HG03442 (cell line): ENCODE measurements around the gene SELENOO.

Experiments
- ATAC-seq: cut with Tn5 transposase; IDR thresholded peaks from one replicate; pipeline ENCODE4 v1.9.1; 2021; ENCODE audit warnings: mild to moderate bottlenecking, moderate library complexity; ENCODE audit not compliant: unreplicated experiment

The SELENOO gene

DNA sequence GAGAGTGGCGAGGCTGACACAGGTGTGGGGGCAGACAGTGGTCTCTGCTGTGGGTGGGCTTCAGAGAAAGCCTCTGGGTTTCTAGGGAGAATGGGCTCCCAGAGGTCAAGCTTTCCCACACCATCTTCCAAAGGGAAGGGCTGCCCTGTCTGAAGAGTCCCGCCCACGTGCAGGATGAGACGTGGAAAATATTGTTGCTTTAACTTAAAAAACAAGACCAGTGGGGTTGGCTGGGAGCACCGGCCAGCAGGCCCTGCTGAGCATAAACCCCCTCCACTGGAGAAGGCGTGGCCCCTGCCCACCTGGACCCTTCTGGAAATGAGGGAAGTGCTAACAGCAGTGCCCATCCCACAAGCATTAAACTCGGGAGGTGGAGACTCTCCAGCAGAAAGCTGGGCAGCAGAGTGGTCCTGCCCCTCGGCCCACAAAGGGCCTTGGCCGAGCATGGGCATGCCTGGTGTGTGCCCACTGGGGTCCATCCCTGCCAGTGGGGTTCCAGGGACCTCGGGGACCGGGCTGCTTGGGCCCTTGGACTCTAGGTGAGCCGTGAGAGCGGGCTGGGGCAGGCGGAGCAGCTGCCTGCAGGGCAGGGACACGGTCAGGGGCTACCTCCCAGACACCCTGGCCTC, 15.4 kb downstream of the SELENOO start:
- ATAC-seq, result no peak

DNA sequence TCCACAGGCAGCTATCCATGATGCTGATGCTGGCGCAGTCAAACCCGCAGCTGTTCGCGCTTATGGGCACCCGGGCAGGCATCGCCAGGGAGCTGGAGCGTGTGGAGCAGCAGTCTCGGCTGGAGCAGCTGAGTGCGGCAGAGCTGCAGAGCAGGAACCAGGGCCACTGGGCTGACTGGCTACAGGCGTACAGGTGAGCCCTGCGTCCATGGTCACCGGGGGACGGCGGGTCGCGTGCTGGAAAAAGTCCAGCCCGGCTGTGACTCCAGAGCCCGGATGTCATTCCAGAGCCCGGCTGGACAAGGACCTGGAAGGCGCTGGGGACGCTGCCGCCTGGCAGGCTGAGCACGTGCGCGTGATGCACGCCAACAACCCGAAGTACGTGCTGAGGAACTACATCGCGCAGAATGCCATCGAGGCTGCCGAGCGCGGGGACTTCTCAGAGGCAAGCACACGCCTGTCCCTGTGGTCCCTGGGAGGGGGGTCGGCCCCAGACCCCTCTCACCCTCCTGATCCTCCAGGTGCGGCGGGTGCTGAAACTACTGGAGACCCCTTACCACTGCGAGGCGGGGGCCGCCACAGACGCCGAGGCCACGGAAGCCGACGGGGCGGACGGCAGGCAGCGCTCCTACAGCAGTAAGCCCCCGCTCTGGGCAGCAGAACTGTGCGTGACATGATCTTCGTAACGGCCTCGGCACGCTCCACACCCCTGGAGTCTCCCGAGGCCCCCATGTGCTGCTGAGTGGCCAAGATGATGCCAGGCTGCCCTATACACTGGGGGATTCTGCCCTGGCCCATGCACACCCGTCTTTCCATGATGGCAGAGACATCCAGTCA, 16.1 kb downstream of the SELENOO start:
- ATAC-seq, result no peak

DNA sequence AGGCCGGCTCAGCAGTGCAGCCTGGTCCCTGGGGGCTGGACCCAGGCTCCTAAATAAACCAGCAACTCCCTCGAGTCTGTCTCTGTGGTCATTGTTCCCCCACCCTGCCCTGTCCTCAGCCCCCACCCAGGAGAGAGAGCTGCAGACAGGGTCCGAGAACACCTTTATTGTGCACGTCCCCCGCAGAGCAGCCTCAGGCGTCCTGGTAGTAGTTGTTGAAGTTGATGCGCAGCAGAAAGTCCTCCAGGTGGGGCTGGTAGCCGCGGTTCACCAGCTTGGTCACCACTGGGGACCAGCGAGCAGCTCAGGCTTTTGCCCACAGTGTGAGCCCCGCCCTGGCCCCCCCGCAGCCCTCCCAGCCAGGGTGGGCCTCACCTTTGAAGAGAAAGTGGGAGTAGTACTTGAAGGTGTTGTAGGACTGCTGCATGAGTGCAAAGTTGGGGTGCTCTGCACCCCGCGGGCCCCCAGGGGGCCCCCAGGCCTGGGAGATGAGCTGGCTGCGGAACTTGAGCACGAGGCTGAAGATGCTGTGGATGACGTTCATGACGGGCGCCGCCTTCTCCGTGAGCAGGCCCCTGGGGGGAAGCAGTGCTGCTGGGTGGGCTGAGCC, 16.8 kb downstream of the SELENOO start:
- ATAC-seq, result no peak

DNA sequence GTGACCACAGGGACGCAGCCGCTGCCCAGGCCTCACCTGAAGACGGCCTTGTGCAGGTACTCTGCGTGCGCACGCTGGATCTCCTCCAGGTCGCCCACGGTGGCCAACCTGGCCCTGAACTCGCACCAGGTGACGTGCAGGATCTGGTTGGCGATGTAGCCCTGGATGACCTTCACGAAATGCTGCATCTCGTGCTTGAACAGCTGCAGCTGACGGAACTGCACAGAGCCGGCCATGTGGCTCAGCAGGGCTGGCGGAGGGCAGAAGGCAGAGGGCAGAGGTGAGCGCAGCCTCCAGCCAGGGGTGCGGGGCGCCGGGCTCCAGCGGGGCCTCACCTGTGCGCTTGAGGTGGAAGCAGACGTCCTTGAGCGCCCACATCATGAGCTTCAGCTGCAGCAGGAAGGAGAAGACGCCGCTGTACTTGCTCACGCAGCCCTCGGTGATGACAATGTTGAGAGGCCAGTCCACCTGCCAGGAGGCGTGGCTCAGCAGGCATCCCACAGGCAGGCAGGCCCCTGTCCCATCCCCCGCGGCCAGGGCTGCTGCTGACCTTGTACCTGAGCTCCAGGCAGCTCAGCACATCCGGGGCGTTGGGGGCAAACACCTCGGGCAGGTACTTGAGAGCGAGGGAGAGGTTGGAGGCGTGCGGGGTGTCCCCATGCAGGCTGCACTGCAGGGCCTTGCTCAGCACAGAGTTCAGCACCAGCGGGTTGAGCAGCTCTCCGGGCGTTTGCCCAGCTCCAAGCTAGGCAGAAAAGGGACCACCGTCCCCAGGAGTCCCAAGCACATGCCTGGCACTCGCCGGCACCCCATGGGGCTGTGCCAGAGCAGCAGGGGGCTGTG, 17.6 kb downstream of the SELENOO start:
- ATAC-seq, result no peak

DNA sequence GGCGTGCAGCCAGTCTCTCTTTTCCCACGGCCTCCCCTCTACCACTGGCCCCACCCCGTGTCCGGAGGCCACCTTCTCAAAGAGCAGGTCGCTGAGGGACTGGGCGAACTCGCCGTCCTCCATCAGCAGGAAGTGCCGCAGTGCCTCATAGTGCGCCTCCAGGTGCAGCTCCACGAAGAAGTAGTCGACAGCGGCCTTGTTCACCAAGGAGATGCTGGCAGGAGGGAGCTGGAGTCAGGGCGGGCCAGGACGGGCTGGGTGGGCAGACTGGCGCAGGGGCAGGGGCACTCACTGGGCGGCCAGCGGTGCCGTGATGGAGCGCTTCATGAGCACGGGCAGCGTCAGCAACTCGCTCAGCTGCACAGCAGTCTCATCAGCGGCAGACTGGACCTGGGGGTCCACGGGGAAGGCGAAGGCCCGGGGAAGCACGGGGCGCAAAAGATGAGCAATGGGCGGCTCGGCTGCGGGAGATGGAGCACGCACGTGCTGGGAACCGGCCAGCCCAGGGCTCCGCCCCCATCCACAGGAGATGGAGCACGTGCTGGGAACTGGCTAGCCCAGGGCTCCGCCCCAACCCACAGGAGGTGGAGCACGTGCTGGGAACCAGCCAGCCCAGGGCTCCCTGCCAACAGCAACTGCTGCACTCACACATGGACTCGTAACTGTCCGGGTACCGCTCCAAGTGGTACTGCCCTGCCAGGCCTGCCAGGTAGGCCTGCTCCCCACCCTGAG, 18.4 kb downstream of the SELENOO start:
- ATAC-seq, result no peak

DNA sequence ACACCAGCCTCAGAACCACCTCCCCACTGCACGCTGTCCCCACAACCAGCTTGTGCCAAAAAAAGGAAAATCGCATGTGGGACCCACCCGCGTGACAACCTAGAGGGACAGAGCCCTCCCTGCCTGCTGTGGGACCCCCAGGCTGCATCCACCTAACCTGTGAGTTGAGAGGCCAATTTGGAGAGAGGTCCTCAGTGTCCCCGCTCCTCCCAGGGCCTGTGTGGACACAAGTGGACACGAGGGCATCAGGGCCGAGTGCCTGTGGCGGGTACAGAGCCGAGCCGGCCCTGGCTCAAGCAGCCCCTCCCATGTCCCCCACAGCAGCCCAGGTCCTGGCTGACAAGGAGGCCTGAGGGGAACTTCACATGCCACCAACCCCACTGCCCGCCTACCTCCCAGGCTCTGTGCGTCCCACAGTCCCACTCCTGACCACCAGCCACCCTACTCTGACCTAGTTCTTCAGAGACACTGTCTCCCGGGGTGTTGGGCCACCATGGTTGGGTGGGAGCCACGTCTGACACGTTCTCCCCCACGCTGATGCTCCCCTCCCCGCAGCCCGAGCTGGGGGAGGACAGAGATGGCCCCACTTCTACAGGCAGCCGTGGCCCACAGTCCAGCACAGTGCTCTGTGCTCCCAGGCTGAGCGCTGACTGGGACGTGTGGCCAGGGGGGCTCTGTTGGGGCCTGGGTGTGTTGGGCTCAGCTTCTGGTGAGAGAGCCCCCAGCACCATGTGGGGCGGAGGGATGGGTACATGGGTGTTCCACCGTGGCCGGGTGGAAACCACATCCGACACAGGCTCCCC, 19.2 kb downstream of the SELENOO start:
- no peak for ATAC-seq

DNA sequence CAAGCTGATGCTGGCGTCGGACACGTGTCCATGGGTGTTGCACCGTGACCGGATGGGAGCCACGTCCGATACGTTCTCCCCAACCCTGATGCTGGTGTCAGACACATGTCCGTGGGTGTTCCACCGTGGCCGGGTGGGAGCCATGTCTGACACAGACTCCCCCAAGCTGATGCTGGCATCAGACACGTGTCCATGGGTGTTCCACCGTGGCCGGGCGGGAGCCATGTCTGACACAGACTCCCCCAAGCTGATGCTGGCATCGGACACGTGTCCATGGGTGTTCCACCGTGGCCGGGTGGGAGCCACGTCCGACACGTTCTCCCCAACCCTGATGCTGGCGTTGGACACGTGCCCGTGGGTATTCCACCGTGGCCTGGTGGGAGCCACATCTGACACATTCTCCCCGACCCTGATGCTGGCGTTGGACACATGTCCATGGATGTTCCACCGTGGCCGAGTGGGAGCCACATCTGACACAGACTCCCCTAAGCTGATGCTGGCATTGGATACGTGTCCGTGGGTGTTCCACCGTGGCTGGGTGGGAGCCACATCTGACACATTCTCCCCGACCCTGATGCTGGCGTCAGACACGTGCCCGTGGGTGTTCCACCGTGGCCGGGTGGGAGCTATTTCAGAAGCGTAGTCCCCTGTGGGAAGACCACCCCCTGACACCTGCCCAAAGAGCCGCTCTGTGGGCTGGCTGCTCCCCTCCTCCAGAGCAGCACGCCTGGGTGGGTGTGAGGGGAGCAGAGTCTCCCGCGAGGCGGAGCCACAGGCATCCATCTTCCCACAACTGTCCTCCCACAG, 20.0 kb downstream of the SELENOO start:
- no peak for ATAC-seq

DNA sequence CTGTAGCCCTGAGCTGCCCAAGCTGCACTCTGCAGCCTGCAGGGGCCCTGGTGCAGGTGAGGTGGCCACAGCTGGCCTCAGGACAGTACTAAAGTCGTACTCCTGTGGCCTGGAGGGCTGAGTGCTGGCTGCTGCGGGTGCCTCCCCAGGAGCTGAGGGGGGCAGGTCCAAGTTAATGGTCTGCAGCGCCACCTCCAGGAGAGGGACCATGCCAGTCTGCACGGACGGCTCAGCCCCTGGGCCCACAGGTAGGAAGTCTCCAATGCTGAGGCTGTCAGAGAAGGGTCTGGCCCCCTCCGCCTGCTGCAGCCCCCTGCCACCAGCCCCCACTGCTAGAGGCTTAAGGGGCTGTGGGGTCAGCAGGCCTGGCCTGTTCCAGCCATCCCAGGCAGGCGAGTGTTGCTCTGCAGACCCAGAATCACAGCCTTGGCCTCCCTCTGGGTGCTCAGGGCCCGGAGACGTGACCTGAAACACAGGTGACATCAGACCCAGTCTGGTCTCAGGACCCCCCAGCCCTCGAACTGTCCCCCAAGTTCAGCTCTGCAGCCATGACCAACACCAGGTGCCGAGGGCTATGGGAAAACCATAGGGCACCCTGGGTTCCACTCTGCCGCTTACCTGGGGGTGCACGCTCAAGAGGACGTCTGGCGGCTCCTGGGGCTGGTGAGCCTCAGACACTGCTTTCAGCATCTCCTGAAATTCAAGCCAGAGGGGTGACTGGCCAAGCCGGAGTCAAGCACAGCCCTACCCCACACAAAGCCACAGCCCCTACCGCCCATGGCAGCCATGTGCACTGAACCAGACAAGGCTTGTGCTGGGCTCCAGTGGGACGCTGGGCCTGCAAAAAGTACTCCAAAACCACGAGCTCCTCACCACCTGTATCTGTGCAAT, 20.8 kb downstream of the SELENOO start:
- no peak for ATAC-seq

DNA sequence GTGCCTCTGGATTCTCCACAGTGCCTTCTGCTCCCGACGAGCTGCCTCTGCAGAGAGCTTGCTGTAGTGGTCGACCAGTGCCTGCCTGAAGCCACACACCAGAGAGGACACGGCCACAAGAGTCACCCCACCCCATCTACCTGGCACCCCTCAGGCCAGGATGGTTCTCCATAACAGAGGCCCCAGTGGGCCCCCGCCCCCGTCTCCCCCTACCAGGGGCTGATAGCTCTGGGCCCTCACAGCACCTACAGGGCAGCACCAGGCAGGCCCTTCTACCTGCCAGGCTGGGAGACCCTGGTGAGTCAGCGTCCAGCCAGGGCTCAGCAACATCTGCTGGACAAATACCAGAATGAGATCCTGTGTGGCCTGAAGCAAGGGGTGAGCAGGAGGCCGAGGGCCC, 21.7 kb downstream of the SELENOO start:
- no peak for ATAC-seq

DNA sequence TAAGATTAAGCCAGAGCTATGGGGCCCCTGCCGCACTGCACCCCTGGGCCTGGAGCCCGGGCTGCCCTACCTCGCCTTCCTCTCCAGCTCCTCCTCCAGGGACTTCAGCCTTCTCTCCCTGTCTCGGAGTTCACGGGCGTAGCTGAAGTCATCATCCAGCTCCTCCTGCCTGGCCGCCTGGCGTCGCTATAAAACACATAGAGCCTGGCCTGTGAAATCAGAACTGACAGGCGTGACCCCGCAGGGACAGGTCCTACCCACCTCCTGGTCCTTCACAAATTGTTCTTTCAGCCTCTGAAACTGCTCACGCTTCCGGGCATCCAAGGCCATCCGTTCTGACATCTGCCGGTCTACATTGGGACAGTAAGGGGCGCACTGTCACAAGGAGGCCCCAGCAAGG, 23.3 kb downstream of the SELENOO start:
- no peak for ATAC-seq

DNA sequence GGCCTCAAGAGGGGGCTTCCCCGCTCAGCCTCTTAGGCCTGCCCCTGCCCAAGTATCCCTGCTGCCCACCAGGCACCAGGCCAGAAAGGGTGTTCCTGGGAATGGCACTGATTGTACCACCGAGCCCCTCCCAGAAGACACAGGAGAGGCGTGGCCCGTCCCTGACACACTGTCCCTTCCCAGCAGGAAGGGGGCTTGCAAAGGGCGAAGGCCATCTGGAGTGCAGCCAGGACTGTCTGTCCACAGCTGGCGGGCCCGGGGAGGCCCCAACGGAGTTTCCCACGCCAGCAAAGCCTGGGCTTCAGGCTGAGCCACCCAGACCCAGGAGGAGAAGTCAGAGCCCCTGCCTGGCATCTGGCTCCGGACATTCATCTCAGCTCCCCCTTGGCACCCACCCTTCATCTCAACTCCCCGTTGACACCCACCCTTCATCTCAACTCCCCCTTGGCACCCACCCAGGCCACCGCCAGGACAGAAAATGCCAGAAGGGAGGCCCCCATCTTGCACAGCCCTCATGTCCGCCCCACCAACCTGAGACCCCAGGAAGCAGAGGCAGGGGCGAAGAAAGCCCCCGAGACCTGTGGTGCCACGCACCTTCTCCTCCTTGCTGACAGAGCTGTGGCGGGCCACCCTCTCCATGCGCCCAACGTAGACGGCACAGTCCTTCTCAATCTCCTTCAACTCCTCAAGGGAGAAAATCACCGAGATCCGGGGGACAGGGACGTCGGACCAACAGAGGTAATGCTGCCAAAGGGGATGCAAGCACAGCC, 24.6 kb downstream of the SELENOO start:
- ATAC-seq, result no peak

DNA sequence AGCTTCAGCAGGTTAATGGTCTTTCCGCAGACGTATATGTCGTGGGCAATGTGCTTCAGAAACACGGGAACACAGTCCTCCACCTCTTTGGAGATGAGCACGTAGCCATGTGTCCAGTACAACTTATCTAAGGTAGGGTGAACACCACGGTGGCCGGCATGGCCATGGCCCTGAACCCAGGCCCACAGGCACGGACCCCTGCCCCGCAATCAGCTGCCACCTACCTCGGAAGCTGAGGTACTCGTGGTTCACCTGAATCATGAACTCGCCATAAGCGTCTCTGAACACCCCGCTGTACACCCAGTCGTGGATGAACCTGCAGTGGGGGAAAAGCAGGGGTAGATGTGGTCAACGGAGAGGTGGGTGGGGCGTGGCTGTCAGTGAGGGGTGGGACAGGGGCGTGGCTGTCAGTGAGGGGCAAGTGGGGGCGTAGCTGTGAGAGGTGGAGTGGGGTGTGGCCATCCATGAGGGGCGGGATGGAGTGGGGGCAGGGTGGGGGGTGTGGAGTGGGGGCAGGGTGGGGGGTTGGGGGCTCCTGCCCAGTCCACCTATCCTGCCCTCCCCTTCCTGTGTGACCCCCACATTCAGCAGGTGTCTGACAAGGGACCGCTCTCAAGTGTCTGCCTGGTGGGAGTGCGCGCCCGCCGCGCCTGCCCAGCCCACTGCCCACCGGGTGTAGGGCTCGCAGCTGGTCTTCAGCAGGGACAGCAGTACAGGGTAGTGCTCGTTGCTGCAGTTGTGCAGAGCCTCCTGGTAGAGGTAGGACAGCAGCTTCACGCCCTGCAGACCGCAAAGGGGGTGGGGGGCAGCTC, 25.5 kb downstream of the SELENOO start:
- no peak for ATAC-seq

DNA sequence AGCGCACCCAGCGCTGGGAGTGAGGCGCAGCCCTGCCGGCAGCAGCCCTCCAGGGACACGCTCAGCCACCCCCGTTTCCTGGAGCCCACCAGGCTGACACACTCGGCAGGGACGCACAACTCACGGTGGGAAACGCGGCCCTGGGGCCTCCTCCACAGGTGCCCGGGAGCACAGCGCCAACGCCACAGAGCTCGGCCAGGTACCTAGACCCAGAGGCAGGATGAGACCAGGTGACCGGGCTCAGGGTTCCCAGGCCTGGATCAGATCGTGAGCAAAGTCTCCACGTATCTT, 26.0 kb downstream of the SELENOO start:
- no peak for ATAC-seq

DNA sequence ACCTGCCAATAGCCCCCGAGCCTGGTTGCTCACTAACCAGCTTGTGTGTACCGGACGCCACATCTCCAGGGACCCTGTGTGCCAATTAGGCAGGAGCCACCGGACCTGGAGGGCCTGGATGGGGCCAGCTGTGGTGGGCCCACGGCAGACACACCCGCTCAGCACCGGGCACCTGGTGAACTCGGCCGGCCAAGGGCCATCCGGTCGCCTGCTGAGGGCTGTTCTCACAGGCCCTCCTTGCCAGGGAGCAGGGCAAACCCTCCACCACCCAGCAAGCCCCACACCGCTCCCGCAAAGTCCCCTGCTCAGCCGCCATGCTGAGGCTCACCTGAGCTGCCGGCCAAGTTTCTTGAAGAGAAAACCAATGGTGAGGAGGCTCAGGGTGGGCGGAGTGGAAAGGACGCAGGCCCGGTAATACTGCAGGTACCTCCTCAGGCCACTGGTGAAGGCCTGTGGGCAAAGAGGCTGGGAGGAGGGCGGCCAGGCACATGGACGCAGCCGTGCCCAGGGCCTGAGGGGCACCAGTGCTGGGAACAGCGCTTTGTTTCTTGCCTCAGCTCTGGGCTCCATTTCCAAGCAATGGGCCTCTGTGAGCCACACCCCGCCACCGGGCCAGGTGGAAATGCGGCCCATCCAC, 26.9 kb downstream of the SELENOO start:
- ATAC-seq, result no peak

DNA sequence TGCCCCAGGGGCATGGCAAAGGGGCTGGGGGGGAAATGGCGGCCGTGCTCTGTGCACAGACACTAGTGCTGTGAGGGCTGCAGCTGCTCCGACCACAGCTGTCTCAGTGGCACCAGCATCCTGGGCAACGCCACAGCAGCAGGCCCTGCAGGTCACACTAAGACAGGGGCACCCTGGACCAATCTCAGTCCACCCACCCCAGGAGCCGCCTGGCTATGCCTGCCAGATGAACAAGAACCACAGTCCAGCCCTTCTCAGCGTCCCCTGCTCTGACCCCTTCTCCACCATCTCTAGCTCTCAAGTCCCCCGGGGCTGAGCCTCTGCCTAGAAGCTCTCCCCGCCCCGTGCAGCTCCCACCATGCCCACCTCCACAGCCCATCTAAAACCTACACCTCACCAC, 27.6 kb downstream of the SELENOO start:
- ATAC-seq, result no peak

DNA sequence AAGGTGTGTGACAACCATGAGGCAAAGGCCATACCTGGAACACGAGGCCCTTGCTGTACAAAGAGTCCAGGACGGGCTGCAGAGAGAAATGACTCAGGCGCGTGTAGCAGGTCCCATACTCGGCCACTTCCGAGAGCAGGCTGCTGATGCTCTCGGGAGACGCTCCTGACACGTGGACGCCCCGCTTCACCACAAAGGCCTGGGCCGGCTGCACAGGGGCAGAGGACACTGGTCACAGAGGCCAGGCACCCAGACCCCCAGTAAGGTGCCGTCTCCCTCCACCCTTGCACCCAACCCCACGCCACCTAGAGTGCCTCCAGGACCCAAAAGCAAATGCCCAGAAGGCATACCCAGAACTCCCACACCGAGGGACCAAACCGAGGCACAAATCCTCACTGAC, 28.6 kb downstream of the SELENOO start:
- no peak for ATAC-seq
